K562 (cell line): ENCODE data around the gene ZNF48. TPM values are rescaled to one million over a fixed set of nuclear protein-coding genes. Genes with fewer than 3 reads are reported as not detected.

Source experiments
- CHD2 ChIP-seq: IDR thresholded peaks from 2 replicates; pipeline ENCODE4 v1.6.1; 2011; ENCODE audit warnings: low read depth, low read length
- E2F4 ChIP-seq: sonication (generic); formaldehyde crosslinking; IDR thresholded peaks from 2 replicates; pipeline ENCODE4 v1.8.0; 2022; ENCODE audit warnings: mild to moderate bottlenecking, low read depth, missing genetic modification reagents
- GABPB1 ChIP-seq: sonication (generic); formaldehyde crosslinking; IDR thresholded peaks from 2 replicates; pipeline ENCODE4 v1.8.0; 2022; ENCODE audit warnings: mild to moderate bottlenecking, missing genetic modification reagents
- MCM7 ChIP-seq, 2 experiments: fragments of 450-650 bp; IDR thresholded peaks; 2 replicates each; pipeline ENCODE4 v1.6.1; 2016 to 2018
- NR0B1 ChIP-seq: fragments of 450-650 bp; IDR thresholded peaks from one replicate; pipeline ENCODE4 v1.6.1; 2018; ENCODE audit warnings: mild to moderate bottlenecking, moderate library complexity; ENCODE audit not compliant: partially characterized antibody
- NR2C1 ChIP-seq, 2 experiments: fragments of 450-650 bp; IDR thresholded peaks; 2 replicates each; pipeline ENCODE4 v1.6.1; 2017; ENCODE audit warnings: mild to moderate bottlenecking in 2 of 2, antibody characterized with exemption in 1 of 2, inconsistent platforms in 1 of 2, missing compliant biosample characterization in 1 of 2, missing genetic modification characterization in 1 of 2
- PRPF4 ChIP-seq: fragments of 200-400 bp; formaldehyde crosslinking; IDR thresholded peaks from one replicate; pipeline ENCODE4 v1.6.1; 2017; ENCODE audit warnings: low read length, low read depth, mild to moderate bottlenecking; ENCODE audit not compliant: insufficient read depth, poor library complexity, severe bottlenecking
- SAP30 ChIP-seq: fragments of 200-600 bp; sonication (generic); IDR thresholded peaks from 2 replicates; pipeline ENCODE4 v1.6.1; 2012; ENCODE audit warnings: borderline replicate concordance, low read depth, mild to moderate bottlenecking, moderate library complexity, low read length, control low read depth, inconsistent platforms; ENCODE audit not compliant: insufficient read depth, poor library complexity, severe bottlenecking
- SRSF3 ChIP-seq: fragments of 200-400 bp; formaldehyde crosslinking; IDR thresholded peaks from 2 replicates; pipeline ENCODE4 v1.6.1; 2016; ENCODE audit warnings: mild to moderate bottlenecking, low read length, moderate library complexity; ENCODE audit not compliant: insufficient read depth
- TBL1XR1 ChIP-seq, 2 experiments: IDR thresholded peaks; 2 replicates each; pipeline ENCODE4 v1.6.1; 2012; ENCODE audit warnings: improper control_type of control experiment in 2 of 2, low read length in 2 of 2, mild to moderate bottlenecking in 1 of 2
- TEAD2 ChIP-seq: fragments of 450-650 bp; IDR thresholded peaks from 2 replicates; pipeline ENCODE4 v1.6.1; 2016; ENCODE audit warnings: missing genetic modification characterization, control low read depth, missing compliant biosample characterization
- ZBTB9 ChIP-seq: fragments of 450-650 bp; formaldehyde crosslinking; IDR thresholded peaks from 2 replicates; pipeline ENCODE4 v1.4.0; 2020; ENCODE audit warnings: mild to moderate bottlenecking, moderate library complexity
- ZNF263 ChIP-seq: sonication (generic); formaldehyde crosslinking; IDR thresholded peaks from 2 replicates; pipeline ENCODE4 v1.8.0; 2022; ENCODE audit warnings: mild to moderate bottlenecking, missing genetic modification reagents, borderline replicate concordance
- ZNF785 ChIP-seq: fragments of 250-450 bp; sonication (Bioruptor Pico); IDR thresholded peaks from 2 replicates; pipeline ENCODE4 v1.4.0; 2020; ENCODE audit warnings: mild to moderate bottlenecking
- polyA plus RNA-seq, 8 experiments: library from polyadenylated mRNA; depleted of rRNA in 4 of 8; stranded (reverse) in 5 of 8; unstranded in 3 of 8; fragments of >200 nt; fragmentation: Nextera tagmentation in 2 of 8; fragmentation: Illumina TruSeq in 1 of 8; extraction: Ambion mirVana in 2 of 8; extraction: Trizol in 1 of 8; gene quantifications; 2 replicates each; pipeline versions ENCODE4 v1.2.1 to v1.2.3, GENCODE V29; 2011 to 2014; ENCODE audit warnings: inconsistent platforms in 1 of 8, missing spikeins in 1 of 8
- total RNA-seq, 7 experiments: library from RNA; depleted of rRNA in 6 of 7; stranded (reverse); fragments of >200 nt in 6 of 7; fragmentation: Illumina TruSeq in 2 of 7; extraction: Trizol in 2 of 7; gene quantifications; 2 replicates each; pipeline versions ENCODE4 v1.2.1 to v1.2.3, GENCODE V29; 2011 to 2021; ENCODE audit warnings: low replicate concordance in 1 of 7
- TF ChIP-seq, protein P1 (sequence below): fragments of 450-650 bp; formaldehyde crosslinking; IDR thresholded peaks from 2 replicates; pipeline ENCODE4 v1.4.0; 2022; ENCODE audit warnings: mild to moderate bottlenecking, moderate library complexity
- TF ChIP-seq, protein P2 (sequence below): fragments of 450-650 bp; IDR thresholded peaks from 2 replicates; pipeline ENCODE4 v1.6.1; 2016; ENCODE audit warnings: mild to moderate bottlenecking
- TF ChIP-seq, protein P3 (sequence below): fragments of 450-650 bp; IDR thresholded peaks from 2 replicates; pipeline ENCODE4 v1.6.1; 2016; ENCODE audit warnings: low read depth, mild to moderate bottlenecking, moderate library complexity

The ZNF48 gene
- total and polyA plus RNA-seq, 9 of the 15 experiments (the other 6 are each of a cell fraction or from before 2014, with no cell fraction given): 0.38 to 11.6 (median 4.7) TPM

- TF ChIP-seq ZBTB9 (CRISPR knock-in tag) (peak; percentile 57; the same call in 1 of the 2 replicates), ZNF263 (CRISPR knock-in tag) (peak; percentile 40; the same call in 1 of the 2 replicates), CHD2 (peak; percentile 22; the same call in 1 of the 2 replicates), TEAD2 (no peak), ZNF785 (CRISPR knock-in tag) (no peak), GABPB1 (CRISPR knock-in tag) (peak; percentile 59), E2F4 (CRISPR knock-in tag) (peak; percentile 74; the same call in 1 of the 2 replicates), PRPF4 (no peak), NR2C1 (IDR thresholded peaks at IDR 0.05) (no peak; the same call in 1 of the 2 replicates), NR2C1 (tag; IDR thresholded peaks at IDR 0.05) (0 out of 2 replicates have a peak, but pooled peaks have one; percentile 33), SRSF3 (no peak), TBL1XR1 (IDR thresholded peaks at IDR 0.05; ENCODE audit: low read length in 2 of 2) (no peak; a peak in 1 of 4 replicates), SAP30 (no peak), MCM7 (IDR thresholded peaks at IDR 0.05) (no peak), NR0B1 (no peak)
- TF ChIP-seq, protein P1, sequence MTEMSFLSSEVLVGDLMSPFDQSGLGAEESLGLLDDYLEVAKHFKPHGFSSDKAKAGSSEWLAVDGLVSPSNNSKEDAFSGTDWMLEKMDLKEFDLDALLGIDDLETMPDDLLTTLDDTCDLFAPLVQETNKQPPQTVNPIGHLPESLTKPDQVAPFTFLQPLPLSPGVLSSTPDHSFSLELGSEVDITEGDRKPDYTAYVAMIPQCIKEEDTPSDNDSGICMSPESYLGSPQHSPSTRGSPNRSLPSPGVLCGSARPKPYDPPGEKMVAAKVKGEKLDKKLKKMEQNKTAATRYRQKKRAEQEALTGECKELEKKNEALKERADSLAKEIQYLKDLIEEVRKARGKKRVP: no peak
- TF ChIP-seq, protein P2, sequence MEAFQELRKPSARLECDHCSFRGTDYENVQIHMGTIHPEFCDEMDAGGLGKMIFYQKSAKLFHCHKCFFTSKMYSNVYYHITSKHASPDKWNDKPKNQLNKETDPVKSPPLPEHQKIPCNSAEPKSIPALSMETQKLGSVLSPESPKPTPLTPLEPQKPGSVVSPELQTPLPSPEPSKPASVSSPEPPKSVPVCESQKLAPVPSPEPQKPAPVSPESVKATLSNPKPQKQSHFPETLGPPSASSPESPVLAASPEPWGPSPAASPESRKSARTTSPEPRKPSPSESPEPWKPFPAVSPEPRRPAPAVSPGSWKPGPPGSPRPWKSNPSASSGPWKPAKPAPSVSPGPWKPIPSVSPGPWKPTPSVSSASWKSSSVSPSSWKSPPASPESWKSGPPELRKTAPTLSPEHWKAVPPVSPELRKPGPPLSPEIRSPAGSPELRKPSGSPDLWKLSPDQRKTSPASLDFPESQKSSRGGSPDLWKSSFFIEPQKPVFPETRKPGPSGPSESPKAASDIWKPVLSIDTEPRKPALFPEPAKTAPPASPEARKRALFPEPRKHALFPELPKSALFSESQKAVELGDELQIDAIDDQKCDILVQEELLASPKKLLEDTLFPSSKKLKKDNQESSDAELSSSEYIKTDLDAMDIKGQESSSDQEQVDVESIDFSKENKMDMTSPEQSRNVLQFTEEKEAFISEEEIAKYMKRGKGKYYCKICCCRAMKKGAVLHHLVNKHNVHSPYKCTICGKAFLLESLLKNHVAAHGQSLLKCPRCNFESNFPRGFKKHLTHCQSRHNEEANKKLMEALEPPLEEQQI: no peak
- TF ChIP-seq, protein P3, sequence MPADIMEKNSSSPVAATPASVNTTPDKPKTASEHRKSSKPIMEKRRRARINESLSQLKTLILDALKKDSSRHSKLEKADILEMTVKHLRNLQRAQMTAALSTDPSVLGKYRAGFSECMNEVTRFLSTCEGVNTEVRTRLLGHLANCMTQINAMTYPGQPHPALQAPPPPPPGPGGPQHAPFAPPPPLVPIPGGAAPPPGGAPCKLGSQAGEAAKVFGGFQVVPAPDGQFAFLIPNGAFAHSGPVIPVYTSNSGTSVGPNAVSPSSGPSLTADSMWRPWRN: no peak
Measured at GRCh38 chr16:30378236-30379157, 16.7 kb upstream of the ZNF48 start (continued).
